ENCODE data around the gene SMARCB1.

Gene SMARCB1

DNA sequence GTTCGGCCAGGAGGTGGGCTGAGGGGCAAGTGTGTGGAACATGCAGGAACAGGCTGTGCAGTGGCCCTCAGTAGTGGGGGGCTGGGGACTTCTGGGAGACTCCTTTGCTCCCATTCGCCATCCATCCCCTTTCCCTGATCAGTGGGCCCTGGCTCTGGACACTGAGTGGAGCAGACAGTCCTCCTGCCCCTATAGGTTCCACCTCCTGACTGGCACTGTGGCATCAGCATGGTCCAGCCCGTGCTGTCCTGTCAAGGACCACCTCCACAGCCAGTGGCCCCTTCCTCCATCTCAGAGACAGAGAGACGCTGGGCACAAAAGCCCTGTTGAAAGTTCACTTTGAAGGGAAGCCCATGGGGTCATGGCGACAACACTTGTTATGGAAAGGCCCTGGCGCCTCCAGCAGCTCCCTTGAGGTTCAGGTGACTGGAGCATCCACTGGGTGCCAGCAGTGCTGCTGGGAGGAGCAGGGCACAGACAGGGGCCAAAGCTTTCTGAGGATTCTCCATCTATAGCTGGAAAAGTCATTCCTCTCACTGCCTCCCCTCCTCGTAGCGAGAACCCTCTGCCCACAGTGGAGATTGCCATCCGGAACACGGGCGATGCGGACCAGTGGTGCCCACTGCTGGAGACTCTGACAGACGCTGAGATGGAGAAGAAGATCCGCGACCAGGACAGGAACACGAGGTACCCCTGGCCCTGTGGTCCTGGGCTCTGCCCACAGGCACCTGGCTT lies 46.4 kb downstream of the SMARCB1 start:
- DNase-seq = no peak

DNA sequence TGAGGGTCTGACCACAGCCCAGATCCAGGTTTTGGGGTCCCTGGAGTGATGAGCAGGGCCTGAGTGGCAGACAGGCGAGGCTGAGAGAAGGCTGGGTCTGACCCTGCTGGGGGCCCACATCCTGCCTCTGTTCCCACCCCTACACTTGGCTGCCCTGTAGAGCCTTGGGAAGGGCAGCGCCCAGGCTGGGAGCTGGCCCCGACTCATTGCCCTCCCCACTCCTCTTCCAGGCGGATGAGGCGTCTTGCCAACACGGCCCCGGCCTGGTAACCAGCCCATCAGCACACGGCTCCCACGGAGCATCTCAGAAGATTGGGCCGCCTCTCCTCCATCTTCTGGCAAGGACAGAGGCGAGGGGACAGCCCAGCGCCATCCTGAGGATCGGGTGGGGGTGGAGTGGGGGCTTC lies 47.1 kb downstream of the SMARCB1 start:
- no peak for DNase-seq

DNA sequence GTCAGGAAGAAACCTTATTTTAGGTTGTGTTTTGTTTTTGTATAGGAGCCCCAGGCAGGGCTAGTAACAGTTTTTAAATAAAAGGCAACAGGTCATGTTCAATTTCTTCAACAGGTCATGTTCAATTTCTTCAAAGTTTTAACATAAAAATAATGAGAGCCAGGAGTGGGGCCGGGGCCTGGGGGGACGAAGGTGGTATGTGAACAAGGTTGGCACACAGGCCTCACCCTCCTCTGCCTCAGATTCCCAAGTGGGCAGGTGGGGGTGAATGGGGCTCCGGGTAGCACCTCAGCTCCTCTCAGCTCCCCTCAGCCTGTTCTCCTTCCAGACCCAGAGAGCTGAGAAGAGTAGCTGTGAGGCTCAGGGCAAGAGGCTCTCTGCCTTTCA lies 47.6 kb downstream of the SMARCB1 start:
- DNase-seq = no peak

DNA sequence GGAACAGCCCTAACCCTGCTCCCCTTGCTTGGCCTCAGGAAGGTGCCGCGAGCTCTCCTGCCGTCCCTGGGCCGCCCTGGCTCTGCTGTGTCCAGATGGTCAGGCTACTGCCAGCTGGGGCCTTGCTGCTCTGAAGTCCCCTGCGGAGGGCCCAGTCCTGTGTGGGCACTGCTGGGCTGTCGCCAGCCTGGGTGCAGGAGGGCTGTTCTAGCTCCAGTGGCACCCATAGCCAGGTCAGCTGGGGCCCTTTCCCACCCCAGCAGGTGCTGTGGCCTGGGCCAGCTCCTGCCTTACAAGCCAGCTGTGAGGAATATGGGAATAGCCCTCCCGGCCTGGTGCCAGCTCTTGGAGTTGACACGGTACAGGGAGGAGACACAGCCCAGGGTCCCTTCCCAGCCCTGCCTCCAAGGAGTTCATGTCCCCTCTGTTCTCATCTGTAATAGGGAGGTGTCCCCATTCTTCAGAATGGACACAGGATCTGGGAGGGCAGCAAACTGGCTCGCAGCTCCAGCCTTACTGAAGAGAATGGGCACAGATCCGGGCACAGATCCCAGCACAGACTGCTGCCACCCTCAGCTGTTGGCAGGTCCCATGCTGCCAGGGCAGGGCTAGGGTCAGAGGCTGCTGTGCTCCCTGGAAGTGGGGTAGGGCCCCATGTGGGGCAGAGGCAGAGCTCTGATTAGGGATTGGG lies 48.2 kb downstream of the SMARCB1 start:
- DNase-seq = peak in 1 of 2 experiments; percentile 24

DNA sequence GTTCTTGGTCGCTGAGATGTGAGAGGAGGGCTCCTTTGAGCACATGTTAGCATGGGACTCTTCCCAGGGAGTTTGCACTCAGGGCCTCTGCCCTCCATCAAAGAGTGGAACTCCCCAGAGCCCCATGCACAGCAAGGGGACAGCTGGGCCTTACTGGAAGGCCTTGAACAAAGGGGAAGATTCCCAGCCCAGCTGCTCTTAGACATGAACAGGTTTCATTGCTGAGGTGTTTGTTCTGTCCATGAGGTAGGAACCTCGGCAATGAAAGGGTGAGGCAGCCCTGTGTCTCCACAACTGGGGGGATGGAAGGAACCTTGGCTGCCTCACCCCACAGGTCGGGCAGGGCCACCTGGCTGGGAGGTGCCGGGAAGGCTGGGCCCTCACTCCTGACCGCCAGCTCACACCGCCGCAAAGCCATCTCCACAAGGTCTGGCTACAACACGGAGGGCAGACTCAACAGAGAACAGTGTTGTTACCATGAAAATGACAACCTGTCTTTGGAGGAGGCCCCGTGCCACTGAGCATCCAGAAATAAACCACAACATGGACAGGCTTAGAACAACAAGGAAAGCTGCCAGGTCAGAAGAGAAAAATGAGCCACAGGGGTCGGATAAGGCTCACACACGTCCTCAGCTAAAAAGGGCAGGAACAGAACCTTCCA lies 48.8 kb downstream of the SMARCB1 start:
- DNase-seq = no peak

DNA sequence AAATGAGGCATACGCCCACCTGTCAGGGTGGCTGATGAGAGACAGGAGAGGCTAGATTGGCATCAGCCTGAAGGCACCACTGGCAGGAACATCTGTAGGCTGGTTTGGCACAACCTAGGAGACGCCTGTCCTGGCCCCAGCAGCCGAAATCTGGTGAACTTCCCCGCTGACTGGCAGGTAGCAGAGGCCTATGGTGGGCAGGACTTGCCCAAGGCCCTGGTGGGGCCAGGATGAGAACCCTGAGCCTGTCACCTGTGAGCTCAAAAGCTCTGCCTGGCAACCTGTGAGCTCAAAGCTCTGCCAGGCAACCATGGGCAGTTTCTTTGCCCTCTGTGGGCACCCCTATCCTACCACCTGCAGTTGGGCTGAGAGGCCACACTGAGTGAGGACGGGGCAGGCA lies 49.5 kb downstream of the SMARCB1 start:
- no peak for DNase-seq

DNA sequence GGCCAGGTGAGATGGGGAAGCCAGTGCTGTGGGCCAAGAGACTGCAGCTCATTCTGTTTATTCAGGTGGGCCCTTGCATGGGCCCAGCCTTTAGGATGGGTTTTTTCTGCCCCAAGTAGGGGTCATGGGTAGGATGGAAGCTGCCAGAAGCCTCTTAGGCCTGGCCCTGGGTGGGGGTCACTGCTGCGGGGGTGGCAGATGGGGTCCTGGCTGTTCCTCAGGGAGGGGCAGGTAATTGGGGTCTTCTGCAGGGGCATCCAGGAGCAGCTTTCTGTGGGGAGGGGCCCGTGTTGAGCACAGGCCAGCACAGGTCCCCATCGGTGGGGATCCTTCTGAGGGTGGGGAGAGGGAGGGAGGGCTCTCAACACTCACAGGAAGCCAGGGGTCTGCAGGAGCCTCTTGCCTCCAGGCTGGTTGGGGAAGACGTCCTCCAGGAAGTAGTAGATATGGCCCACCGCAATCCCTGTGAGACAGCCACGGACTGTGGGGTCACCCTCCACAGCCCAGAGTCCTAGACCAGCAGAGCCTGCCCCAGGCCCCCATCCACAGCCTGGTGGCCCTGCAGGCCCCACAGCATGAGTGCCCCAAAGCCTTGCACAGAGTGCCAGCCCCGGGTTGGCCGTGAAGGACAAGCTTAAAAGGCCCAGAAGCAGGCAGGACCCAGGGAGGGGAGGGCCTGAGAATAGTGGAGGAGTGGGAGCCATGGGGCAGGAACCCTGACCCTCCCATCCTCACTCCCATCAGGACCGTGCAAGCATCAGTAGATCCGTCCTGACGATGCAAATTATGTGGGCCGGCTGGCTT lies 50.1 kb downstream of the SMARCB1 start:
- no peak for DNase-seq

DNA sequence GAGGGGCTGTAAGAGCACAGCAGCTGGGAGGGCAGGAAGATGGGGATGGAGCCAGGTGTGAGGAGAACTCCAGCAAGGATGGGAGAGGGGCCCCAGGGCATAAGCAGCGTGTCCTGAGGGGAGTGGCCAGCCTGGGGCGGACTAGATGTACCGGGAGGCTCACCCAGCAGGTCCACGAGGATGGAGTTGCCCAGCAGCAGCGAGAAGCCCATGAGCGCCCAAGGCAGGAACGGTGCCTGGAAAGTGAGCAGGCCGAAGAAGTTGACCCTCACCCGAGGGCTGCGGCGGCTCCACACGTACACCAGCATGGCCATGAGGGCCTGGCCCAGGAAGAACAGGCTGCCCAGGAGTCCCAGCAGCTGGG lies 50.7 kb downstream of the SMARCB1 start:
- DNase-seq = no peak

DNA sequence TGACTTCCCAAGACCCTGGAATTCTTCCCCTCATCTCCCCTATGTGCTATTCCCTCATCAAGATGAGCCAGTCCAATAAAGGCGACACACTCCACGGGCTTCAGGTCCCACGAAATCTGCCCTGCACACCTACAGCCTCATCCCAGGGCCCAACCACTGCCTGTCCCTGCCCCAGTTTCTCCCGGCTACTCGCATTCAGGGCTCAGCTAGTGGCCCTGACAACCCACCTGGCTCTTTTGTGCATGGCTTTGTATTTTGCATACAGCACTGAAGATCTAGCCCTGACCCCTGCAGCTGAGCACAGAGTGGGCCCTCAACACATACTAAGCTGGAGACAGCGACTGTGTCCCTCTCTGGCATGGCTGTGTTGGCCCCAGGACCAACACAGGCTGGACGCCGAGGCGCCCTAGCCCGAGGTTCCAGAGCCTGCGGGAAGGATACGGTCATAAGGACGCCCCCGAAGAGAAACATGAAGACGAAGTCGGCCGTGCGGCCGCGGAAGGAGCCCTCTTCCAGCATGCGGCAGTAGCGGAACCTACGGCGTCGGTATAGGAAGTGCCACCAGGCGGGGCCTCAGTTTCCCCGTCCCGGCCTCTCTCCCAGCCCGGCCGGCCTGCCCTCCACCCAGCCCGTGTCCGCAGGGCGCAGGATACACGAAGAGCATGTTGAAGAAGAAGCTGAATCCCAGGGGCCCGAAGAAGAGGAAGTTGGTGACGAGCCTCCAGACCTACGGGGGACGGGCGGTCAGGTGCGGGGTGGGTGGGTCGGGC lies 51.3 kb downstream of the SMARCB1 start:
- DNase-seq = no peak

DNA sequence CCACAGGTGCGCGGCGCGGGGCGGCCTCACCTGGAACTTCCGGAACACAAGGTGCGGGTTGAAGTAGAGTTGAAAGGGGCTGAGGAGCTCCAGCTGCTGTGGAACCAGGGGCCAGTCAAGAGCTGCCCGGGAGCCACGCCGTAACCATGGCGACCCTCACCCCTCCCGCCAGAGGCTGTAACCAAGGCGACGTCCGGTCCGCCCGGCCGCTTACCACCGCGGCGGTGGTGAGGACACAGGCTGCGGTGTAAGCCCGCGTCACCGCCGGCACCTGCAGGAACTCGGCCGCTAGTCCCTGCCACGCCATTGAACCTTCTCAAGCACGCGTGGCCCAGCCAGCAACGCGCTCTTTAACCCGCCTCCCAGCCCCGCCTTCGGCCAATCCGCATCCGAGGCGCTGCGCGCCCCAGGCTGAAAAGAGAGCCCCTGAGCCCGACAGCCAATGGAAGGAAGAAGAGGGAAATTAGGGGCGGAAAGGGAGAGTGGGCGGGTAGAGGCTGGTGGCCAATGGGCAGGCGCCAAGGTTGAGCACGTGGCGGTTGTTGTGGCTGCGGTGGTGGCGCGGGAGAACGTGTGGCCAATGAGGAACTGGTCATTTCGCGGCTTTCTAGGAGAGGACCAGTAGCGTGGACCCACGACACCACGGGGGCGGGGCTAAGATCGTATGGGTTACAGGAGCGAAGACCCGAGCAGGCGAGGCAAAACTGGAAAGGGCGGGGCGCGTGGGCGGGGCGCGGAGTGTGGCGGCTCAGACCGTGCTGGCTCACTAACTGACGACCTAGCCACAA lies 52.1 kb downstream of the SMARCB1 start, which contains the start of gene DERL3:
Gene DERL3 (minus strand): TSS at position 326 of the 788 bp plus-strand sequence. CDS start 19 bp downstream, at position 307.
- DNase-seq = peak; percentile 94 to 97

DNA sequence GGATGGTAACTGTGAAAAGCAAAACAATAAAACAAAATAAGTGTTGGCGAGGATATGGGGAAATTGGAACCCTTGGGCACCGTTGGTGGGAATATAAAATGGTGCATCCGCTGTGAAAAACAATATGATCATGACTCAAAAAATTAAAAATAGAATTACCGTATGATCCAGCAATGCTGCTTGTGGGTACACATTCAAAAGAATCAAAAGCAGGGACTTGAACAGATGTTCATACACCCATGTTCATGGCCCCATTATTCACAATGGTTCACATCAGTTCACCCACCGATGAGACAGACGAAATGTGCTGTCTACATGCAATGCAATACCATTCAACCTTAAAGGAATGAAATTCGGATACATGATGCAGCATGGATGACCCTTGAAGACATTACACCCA lies 53.3 kb downstream of the SMARCB1 start:
- DNase-seq = no peak

DNA sequence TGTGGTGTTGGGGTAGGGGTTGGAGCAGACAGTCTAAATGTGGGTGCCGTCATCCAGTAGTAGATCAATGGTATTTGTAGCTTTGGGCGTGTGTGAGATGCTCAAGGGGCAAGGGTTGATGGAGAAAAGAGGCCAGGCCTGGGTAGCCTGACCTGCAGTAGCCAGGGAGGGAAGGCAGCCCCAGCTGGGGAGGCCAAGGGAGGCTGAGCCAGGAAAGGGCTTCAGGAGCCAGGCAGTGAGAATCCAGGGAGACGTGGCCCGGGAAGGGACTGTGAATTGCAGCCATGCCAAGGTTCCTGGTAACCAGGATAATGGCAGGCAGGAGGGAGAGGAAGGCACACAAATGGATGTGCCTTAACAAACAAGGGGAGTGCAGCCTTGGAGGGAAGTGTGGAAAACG lies 54.5 kb downstream of the SMARCB1 start:
- DNase-seq = no peak

DNA sequence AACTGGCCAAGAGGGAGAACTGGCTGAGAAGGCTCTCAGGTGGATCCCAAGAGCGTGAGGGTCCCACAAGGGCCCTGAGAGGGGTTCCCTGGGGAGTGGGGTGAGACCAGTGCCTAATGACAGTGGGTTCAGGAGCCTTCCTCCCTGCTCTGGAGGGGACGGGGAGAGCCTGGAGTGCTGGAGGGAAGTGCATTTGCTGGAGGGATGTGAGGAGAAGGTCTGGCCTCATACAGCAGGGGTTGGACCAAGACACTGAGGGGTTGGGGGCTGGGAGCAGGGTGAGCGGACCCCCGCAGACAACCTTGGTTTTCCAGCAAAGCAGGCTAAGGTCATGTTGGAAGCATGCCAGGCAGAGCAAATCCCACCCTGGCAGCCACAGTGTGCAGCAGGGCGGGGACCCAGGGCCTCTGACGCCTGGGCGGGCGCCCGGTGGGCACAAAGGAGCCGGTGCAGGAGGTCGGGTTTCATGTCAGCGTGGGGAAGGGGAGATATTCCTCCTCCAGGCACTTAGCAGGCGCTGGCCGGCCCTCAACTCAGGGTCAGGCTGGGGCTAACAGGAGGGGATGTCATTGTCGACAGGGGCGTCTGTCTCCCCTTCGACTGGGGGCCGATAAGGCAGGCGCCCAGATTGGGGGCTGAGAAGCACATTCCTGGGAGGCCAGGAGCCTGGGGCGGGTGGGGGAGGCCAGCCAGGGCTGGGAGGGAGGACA lies 55.1 kb downstream of the SMARCB1 start:
- DNase-seq = no peak

DNA sequence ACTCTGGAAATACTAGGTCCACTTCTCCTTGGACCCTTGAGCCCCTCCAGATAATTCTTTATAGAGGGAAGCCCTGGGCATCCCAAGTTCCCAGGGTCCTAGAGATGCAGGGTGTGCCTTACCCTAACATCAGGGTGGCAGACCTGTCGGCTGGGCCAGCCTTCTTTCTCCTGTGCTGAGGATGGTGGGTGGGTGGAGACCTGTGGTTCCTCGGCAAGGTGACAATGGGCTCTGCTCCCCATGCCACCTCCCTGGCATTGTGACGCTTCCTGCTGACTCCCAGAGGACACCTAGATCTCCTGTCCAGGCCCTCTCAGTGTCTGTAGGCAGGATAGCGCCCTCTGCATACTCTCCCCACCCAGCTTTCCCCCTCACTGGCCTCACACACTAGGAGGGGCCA lies 55.8 kb downstream of the SMARCB1 start:
- no peak for DNase-seq

DNA sequence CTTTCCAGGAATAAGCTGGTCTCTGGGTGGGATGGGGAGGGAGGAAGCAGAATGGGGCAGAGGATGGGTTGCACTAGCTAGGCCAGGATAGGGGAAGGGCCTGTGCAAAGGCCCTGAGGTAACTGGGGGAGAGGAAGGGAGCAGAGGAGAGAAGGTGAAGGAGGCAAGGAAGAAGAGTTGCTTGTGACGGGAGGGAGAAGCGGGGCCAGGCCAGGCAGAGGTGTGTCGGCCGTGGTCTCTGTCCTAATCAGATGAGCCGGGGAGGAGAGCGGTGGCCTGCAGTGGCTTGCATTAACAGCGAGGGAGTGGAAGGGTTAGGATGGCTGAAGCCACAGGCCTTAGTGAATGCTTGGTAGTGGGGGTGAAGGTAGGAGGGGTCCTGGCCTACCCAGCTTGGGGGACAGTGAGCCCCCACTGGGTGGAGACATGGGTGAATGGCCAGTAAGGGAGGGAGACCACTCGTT lies 58.0 kb downstream of the SMARCB1 start:
- no peak for DNase-seq

DNA sequence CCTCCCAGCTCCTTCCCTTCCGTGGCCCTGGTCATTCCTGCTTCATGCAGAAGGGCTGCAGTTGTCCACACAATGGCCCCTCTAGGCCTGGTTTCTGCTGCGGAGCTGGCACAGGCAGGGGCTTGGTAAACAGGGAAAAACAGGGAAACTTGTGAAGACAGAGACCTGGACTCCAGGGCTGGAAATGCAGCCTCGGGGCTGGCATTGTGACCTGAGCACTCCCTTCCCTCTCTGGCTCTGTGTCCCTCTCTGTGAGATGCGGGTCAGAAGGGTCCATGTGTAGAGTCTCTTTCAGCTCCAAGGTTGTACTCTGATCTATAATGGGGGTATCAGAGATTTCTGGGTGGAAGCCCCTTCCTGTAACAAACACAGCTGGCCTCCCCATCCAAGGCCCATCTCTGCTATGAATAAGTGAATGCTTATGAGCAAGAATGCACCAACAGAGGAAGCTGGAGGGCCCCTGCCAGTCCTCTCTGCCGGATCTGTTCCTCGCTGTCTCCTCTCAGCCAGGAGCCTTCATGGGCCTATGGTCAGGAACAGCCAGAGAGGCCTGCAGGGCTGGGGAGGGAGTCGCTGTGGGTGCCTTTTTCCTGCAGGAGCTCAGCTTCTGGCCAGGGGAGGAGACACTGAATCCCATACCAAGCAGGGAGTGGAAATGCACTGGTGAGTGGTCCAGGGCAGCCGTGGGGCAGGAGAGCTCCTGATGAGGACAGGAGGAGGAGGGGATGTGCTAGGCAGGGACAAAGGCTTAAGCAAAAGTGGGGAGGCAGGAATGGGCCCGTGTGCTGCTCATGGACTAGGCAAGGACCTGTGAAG lies 58.7 kb downstream of the SMARCB1 start:
- DNase-seq = no peak

DNA sequence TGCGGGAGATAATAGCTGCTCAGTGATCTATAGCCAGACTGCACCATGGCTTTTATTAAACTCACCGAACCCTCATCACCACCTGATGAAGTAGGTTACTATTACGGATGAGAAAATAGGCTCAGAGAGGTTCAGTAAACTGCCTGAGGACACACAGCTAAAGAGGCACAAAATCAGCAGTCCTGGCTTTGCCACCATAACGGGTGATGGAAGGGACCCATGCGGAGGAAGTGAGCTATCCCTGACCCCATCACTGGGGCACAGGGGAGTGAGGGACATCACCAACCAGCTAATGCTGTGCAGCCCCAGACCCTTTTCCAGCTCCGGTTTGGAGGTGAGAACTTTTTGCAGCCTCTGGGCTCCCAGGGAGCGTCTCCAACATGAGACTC lies 59.3 kb downstream of the SMARCB1 start:
- no peak for DNase-seq

DNA sequence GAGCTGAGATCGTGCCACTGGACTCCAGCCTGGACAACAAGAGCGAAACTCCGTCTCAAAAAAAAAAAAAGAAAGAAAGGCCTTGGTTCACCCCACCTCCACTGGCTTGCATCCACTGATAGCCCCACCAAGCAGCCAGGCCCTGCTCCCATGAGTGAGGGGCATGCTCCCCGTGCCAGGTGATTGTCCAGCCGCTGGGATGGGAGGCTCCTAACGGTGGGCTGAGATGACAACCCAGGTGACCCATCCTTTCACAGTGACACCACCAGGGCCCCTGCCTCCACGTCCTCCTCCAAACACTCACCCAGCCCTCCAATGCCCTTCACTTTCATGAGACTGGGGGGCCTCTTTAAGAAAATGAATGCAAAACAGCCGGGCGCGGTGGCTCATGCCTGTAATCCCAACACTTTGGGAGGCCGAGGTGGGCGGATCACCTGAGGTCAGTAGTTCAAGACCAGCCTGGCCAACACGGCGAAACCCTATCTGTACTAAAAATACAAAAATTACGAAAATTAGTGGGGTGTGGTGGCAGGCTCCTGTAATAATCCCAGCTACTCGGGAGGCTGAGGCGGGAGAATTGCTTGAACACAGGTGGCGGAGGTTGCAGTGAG lies 60.6 kb downstream of the SMARCB1 start:
- DNase-seq = no peak

Data from NCI-H446 (cell line).